ENCODE results near the gene FRMD4A. TPM values are rescaled to one million over a fixed set of nuclear protein-coding genes. Genes with fewer than 3 reads are reported as not detected.

FRMD4A gene
- total RNA-seq, 6 donors from 2014 or later, result 22.3 to 114 (median 52.3) TPM

DNA sequence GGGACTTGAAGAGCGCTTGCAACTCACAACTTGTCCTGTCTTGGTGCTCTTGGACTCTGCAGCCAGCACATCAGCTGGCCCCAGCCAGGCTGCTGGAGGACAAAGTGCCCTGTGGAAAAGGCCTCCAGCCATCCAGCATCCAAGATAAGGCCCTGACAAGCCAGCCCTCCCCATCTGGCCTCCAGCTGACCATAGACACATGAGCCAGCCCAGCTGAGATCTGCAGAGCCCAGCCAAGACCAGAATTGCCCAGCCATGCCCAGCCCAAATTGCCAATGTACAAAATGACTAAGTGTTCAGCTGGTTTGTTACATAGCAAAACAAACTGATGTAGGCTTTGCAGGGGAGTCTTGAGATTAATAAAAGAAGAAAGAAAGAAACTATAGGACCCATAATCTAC lies 36.0 kb upstream of the FRMD4A start:
- Histone ChIP-seq H3K4me3 (no peak overlapping the region), H3K27me3 (no peaks in the 10 kb centered on the region), H3K4me1 (no peaks in the 10 kb centered on the region), H3K27ac (no peak overlapping the region), H3K9me3 (no peaks in the 10 kb centered on the region), H3K36me3 (no peaks in the 10 kb centered on the region)
- DNase-seq (peak in 1 of 2 donors; percentile 7), ATAC-seq (ENCODE audit: low FRiP score in 2 of 2) (no peak)
- no peak for TF ChIP-seq POLR2AphosphoS5 (IDR thresholded peaks at IDR 0.05)
- TF ChIP-seq, protein P1, sequence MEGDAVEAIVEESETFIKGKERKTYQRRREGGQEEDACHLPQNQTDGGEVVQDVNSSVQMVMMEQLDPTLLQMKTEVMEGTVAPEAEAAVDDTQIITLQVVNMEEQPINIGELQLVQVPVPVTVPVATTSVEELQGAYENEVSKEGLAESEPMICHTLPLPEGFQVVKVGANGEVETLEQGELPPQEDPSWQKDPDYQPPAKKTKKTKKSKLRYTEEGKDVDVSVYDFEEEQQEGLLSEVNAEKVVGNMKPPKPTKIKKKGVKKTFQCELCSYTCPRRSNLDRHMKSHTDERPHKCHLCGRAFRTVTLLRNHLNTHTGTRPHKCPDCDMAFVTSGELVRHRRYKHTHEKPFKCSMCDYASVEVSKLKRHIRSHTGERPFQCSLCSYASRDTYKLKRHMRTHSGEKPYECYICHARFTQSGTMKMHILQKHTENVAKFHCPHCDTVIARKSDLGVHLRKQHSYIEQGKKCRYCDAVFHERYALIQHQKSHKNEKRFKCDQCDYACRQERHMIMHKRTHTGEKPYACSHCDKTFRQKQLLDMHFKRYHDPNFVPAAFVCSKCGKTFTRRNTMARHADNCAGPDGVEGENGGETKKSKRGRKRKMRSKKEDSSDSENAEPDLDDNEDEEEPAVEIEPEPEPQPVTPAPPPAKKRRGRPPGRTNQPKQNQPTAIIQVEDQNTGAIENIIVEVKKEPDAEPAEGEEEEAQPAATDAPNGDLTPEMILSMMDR (IDR thresholded peaks at IDR 0.05), result no peak
- no peak for TF ChIP-seq EP300 (IDR thresholded peaks at IDR 0.05)
- TF ChIP-seq POLR2A (IDR thresholded peaks at IDR 0.05), result no peak
- 100% methylated on average over 1 of the region's 1 CpG for WGBS, 2 donors

GRCh38 chr10:14365266-14365665 lies 34.5 kb upstream of the FRMD4A start:
- no peaks in the 10 kb centered on the region for H3K36me3 ChIP-seq
- no peak for DNase-seq
- no peak overlapping the region for H3K4me3 ChIP-seq
- no peak overlapping the region for H3K27ac ChIP-seq
- WGBS, 2 donors, result 44 to 65% methylated on average over 6 of the region's 6 CpGs
- H3K9me3 ChIP-seq, result no peaks in the 10 kb centered on the region
- ATAC-seq (ENCODE audit: low FRiP score in 2 of 2), result no peak
- H3K4me1 ChIP-seq, result no peaks in the 10 kb centered on the region
- H3K27me3 ChIP-seq, result no peaks in the 10 kb centered on the region
- TF ChIP-seq, protein P1 (IDR thresholded peaks at IDR 0.05), result no peak
- TF ChIP-seq POLR2A (IDR thresholded peaks at IDR 0.05) (no peak), EP300 (IDR thresholded peaks at IDR 0.05) (no peak), POLR2AphosphoS5 (IDR thresholded peaks at IDR 0.05) (no peak)

- TF ChIP-seq POLR2AphosphoS5 (IDR thresholded peaks at IDR 0.05) (no peak), EP300 (IDR thresholded peaks at IDR 0.05) (no peak), POLR2A (IDR thresholded peaks at IDR 0.05) (no peak)
- TF ChIP-seq, protein P1 (IDR thresholded peaks at IDR 0.05), result no peak
- no peak overlapping the region for H3K4me3 ChIP-seq
Measured at GRCh38 chr10:14362104-14362503, 31.4 kb upstream of the FRMD4A start.

DNA sequence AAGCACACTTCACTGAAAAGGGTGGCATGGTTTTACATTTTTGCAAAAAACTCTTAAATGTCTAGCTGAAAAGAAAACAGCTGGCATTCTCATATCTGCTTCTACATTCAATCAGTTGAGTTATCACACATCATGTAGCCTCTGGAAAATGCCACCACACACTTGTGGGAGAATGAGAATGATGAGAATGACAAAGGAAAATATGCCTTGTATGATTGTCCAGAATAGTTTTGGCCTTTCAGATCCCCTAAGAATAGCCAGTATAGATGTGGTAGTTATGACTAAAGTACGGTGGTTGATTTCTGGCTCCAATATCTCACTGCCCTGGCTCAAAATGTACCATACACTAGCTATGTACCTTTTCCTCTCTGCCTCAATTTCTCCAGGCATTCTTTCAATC lies 30.2 kb upstream of the FRMD4A start:
- no peaks in the 10 kb centered on the region for H3K36me3 ChIP-seq
- H3K4me1 ChIP-seq, result no peaks in the 10 kb centered on the region
- H3K27ac ChIP-seq, result no peak overlapping the region
- no peak for TF ChIP-seq POLR2AphosphoS5 (IDR thresholded peaks at IDR 0.05)
- TF ChIP-seq, protein P1 (IDR thresholded peaks at IDR 0.05), result no peak
- TF ChIP-seq EP300 (IDR thresholded peaks at IDR 0.05), result no peak
- TF ChIP-seq POLR2A (IDR thresholded peaks at IDR 0.05), result no peak
- no peaks in the 10 kb centered on the region for H3K27me3 ChIP-seq
- DNase-seq, result no peak
- H3K4me3 ChIP-seq, result no peak overlapping the region
- H3K9me3 ChIP-seq, result no peaks in the 10 kb centered on the region
- ATAC-seq (ENCODE audit: low FRiP score in 2 of 2), result no peak
- WGBS, 2 donors, result 90 to 95% methylated on average over 1 of the region's 1 CpG

More at GRCh38 chr10:14362104-14362503, 31.4 kb upstream of the FRMD4A start:
- ATAC-seq (ENCODE audit: low FRiP score in 2 of 2) (no peak), DNase-seq (no peak)
- H3K9me3 ChIP-seq, result no peaks in the 10 kb centered on the region
- no peaks in the 10 kb centered on the region for H3K36me3 ChIP-seq
- H3K4me1 ChIP-seq, result no peaks in the 10 kb centered on the region
- no peak overlapping the region for H3K27ac ChIP-seq
- no peaks in the 10 kb centered on the region for H3K27me3 ChIP-seq

DNA sequence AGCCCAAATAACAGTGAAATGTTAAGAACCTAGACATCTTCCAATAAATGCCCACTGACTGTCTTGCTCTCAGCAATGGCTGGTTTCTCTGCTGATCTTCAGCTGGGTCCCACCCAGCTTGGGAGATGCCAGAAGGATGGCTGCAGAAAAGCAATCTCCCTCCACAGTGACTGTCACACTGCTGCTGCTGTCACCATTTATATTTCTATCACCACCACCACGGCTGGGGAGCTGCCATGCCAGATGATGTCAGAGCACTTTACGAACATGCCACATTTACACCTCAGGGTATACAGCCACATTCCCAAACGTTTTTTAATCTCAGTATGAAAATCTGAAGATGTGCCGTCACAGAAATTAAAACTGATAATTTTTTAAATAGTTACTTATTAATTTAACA lies 29.8 kb upstream of the FRMD4A start:
- DNase-seq (no peak), ATAC-seq (ENCODE audit: low FRiP score in 2 of 2) (no peak)
- TF ChIP-seq, protein P1 (IDR thresholded peaks at IDR 0.05), result no peak
- TF ChIP-seq POLR2A (IDR thresholded peaks at IDR 0.05) (no peak), POLR2AphosphoS5 (IDR thresholded peaks at IDR 0.05) (no peak), EP300 (IDR thresholded peaks at IDR 0.05) (no peak)
- H3K27me3 ChIP-seq, result no peaks in the 10 kb centered on the region
- no peak overlapping the region for H3K27ac ChIP-seq
- H3K4me1 ChIP-seq, result no peaks in the 10 kb centered on the region
- H3K9me3 ChIP-seq, result no peaks in the 10 kb centered on the region
- H3K36me3 ChIP-seq, result no peaks in the 10 kb centered on the region
- H3K4me3 ChIP-seq, result no peak overlapping the region
- 54 to 69% methylated on average over 4 of the region's 4 CpGs for WGBS, 2 donors

All from upper lobe of left lung (tissue), 6 donors.